Dedifferentiated amniotic fluid mesenchymal stem cell (primary cell): ENCODE results near the gene OR4E2.
A peak's percentile ranks its signal among the peaks of the same experiment; 100 is the strongest.
"Not testable (repeated sequence)": the region's sequence is repeated elsewhere in the genome, so short reads cannot be mapped to it uniquely, and the experiment has no call there.

ENCODE experiments used
- DNase-seq: peaks from one replicate; pipeline ENCODE4 v3.0.0-alpha.2; 2016; ENCODE audit errors: extremely low spot score

OR4E2 gene

GRCh38 chr14:21697662-21698061, 44.0 kb downstream of the OR4E2 start:
- DNase-seq = not testable (repeated sequence)

- not testable (repeated sequence) for DNase-seq
These were observed 44.9 kb downstream of the OR4E2 start for GRCh38 chr14:21698538-21698937.

- DNase-seq = no peak
These were observed 45.9 kb downstream of the OR4E2 start for GRCh38 chr14:21699551-21699950.

GRCh38 chr14:21702316-21702715, 48.7 kb downstream of the OR4E2 start:
- no peak for DNase-seq

- DNase-seq = no peak
These were observed 50.0 kb downstream of the OR4E2 start for GRCh38 chr14:21703357-21704326.

- no peak for DNase-seq
These were observed 50.7 kb downstream of the OR4E2 start for GRCh38 chr14:21704338-21704737.

- DNase-seq = peak; percentile 45
These were observed 57.8 kb downstream of the OR4E2 start for GRCh38 chr14:21711360-21711961.

GRCh38 chr14:21712036-21712435, 58.4 kb downstream of the OR4E2 start:
- no peak for DNase-seq

- DNase-seq = no peak
These were observed 60.8 kb downstream of the OR4E2 start for GRCh38 chr14:21714318-21714929.
